PC-3 (cell line): ENCODE results near the gene EDC3.

Source experiments
- CTCF ChIP-seq: fragments of 300-600 bp; sonication (generic); conservative IDR thresholded peaks from 2 replicates; pipeline ENCODE4 v1.5.1; 2017; ENCODE audit warnings: antibody characterized with exemption, low read depth, mild to moderate bottlenecking, low read length
- EZH2phosphoT487 ChIP-seq: fragments of 300-600 bp; sonication (generic); IDR thresholded peaks from 2 replicates; pipeline ENCODE4 v1.6.1; 2018; ENCODE audit warnings: mild to moderate bottlenecking, antibody characterized with exemption, low read length, borderline replicate concordance

GRCh38 chr15:74674161-74674560 is 21.7 kb downstream of the EDC3 start:
- TF ChIP-seq CTCF (no peak), EZH2phosphoT487 (no peak)
